ENCODE results near the gene SCEL. TPM values are rescaled to one million over a fixed set of nuclear protein-coding genes. Genes with fewer than 3 reads are reported as not detected.

SCEL gene
- total RNA-seq = under 1 TPM in 1 of 2 donors, not detected in 1; 0.35 TPM

- no peak for TF ChIP-seq CTCF (IDR thresholded peaks at IDR 0.05)
Measured at GRCh38 chr13:77535448-77535847, at the start of gene SCEL. Gene SCEL (plus strand): TSS chr13:77535706. CDS start chr13:77555876, 20,170 bp downstream.

DNA sequence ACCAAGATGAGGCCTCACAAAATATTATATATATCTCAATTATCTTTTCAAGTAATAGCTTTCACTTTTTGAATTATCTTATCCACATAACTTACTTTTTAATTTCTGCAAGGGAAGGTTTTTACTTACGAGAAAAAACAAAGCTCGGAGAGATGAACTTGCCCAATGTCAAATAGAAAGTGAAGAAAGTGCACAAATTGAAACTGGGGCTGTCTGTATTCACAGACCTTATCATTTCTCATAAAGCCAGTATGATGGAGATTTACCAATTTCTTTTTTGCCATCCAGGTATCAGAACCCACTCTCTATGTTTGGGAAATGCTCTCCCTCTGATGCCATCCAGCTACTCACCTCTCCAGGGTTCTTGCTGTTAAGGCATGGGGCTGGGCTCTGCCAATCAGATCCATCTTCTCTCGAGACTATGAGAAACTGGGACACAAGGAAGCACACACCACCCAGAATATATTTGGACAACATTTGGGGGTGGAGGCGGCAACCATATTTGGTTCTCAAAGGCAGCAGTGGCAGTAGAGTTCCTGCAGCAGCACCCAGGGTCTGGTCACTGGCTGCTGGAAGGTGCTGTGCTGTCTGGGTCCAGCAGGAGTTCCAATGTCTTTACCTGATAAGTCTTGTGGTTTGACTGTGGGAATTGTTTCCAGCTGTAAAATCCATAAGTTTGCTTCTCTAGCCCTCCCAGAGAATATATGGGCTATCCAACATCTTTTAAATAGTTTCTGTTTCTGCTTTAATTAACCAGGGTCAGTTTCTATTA, 45.8 kb upstream of the SCEL start:
- Histone ChIP-seq H3K27me3 (no peaks in the 10 kb centered on the region), H3K4me3 (no peak overlapping the region), H3K9me3 (no peaks in the 10 kb centered on the region), H3K36me3 (no peaks in the 10 kb centered on the region), H3K27ac (no peak overlapping the region), H3K4me1 (no peaks in the 10 kb centered on the region)
- no peak for DNase-seq (ENCODE audit: low spot score)
- no peak for TF ChIP-seq CTCF (IDR thresholded peaks at IDR 0.05)

More at GRCh38 chr13:77535448-77535847, at the start of gene SCEL:
- H3K4me1 ChIP-seq = no peaks in the 10 kb centered on the region
- H3K36me3 ChIP-seq = no peaks in the 10 kb centered on the region
- no peaks in the 10 kb centered on the region for H3K9me3 ChIP-seq
- no peaks in the 10 kb centered on the region for H3K27me3 ChIP-seq
- no peak within 1 kb of the TSS for H3K27ac ChIP-seq
- H3K4me3 ChIP-seq = no peak within 1 kb of the TSS
- DNase-seq (ENCODE audit: low spot score) = no peak

DNA sequence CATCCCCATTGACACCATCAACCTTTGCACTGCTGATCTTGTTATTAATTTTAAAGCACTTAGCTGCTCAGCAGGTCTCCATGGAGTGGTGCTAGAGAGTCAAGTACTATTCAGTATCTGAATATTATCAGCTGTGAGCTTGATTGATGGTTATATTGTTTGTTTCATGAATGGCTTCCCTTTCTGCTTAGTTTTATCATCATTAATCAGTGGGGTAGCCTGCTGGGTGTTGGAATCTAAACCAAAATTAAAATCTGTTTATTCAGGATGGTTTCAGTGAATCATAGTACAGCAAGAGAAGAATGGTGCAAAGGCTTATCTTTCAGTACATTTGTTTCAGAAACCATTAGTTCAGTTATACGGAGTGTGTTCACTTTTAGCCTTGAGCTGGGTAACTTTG, 42.5 kb upstream of the SCEL start:
- H3K9me3 ChIP-seq = no peaks in the 10 kb centered on the region
- H3K27ac ChIP-seq = no peak overlapping the region
- no peak for DNase-seq (ENCODE audit: low spot score)
- no peaks in the 10 kb centered on the region for H3K4me1 ChIP-seq
- no peaks in the 10 kb centered on the region for H3K36me3 ChIP-seq
- H3K4me3 ChIP-seq = no peak overlapping the region
- no peaks in the 10 kb centered on the region for H3K27me3 ChIP-seq
- TF ChIP-seq CTCF (IDR thresholded peaks at IDR 0.05) = peak in 1 of 2 donors; percentile 58

DNA sequence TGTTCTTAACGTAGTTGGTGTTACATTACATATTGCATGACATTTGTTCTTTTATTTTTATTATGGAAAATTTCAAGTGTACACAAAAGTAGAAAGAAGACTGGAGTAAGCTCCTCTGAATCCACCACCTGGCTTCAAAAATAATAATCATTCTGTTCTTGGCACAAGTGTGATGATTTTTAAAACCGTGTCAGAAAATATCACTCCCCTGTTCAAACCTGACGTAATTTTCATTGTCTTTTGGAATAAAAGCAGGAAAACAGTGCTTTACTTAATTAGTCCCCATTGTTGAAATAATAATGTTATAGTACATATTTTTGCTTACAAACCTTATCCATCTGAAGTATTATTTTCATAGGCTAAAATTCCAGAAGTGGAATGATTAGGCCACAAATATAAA, 41.3 kb upstream of the SCEL start:
- no peak for TF ChIP-seq CTCF (IDR thresholded peaks at IDR 0.05)
- DNase-seq (ENCODE audit: low spot score) = no peak

DNA sequence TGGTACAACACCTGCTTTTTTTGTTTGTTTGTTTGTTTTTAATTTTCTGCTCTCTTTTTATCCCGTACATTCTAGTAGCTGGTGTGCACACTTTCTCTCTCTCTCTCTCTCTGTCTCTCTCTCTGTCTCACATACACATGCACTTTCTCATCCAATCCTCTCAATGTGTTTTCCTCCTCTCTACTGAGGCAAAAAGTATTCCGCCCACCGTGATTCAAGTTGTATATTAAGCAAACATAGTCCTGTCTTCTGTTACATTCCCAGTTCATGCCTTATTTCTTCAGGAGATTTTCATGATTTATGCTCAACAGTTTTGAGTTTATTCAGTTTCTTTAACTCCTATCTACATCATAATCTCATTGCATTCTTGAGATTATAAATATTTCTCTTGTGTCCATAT, 38.2 kb upstream of the SCEL start:
- no peaks in the 10 kb centered on the region for H3K9me3 ChIP-seq
- no peak for TF ChIP-seq CTCF (IDR thresholded peaks at IDR 0.05)
- H3K36me3 ChIP-seq = no peaks in the 10 kb centered on the region
- H3K27me3 ChIP-seq = no peaks in the 10 kb centered on the region
- no peaks in the 10 kb centered on the region for H3K4me1 ChIP-seq
- no peak overlapping the region for H3K27ac ChIP-seq
- no peak overlapping the region for H3K4me3 ChIP-seq
- DNase-seq (ENCODE audit: low spot score) = no peak

More for the DNA sequence above, 41.3 kb upstream of the SCEL start:
- Histone ChIP-seq H3K4me3 (no peak overlapping the region), H3K27ac (no peak overlapping the region), H3K9me3 (no peaks in the 10 kb centered on the region), H3K27me3 (no peaks in the 10 kb centered on the region), H3K36me3 (no peaks in the 10 kb centered on the region), H3K4me1 (no peaks in the 10 kb centered on the region)

GRCh38 chr13:77497835-77498234, 37.7 kb upstream of the SCEL start:
- Histone ChIP-seq H3K27me3 (no peaks in the 10 kb centered on the region), H3K9me3 (no peaks in the 10 kb centered on the region), H3K27ac (no peak overlapping the region), H3K4me3 (no peak overlapping the region), H3K4me1 (no peaks in the 10 kb centered on the region), H3K36me3 (no peaks in the 10 kb centered on the region)
- no peak for TF ChIP-seq CTCF (IDR thresholded peaks at IDR 0.05)
- no peak for DNase-seq (ENCODE audit: low spot score)

Measured in right atrium auricular region (tissue), 2 donors.